ENCODE data around the gene ENPP3.
"Not testable (repeated sequence)": the region's sequence is repeated elsewhere in the genome, so short reads cannot be mapped to it uniquely, and the experiment has no call there.

Gene ENPP3

GRCh38 chr6:131745476-131745875 lies 108.4 kb downstream of the ENPP3 start:
- Histone ChIP-seq H3K79me2 (ENCODE audit: insufficient read depth, low read depth) (no peaks in the 10 kb centered on the region), H3K27me3 (ENCODE audit: insufficient read depth, low read depth) (no peaks in the 10 kb centered on the region), H3K9ac (no peak overlapping the region), H2AFZ (ENCODE audit: low read depth) (no peak overlapping the region), H3K4me1 (ENCODE audit: low read depth, poor library complexity, severe bottlenecking) (no peaks in the 10 kb centered on the region), H4K20me1 (ENCODE audit: insufficient read depth) (no peaks in the 10 kb centered on the region), H3K4me2 (no peak overlapping the region), H3K27ac (no peak overlapping the region), H3K36me3 (ENCODE audit: insufficient read depth) (no peaks in the 10 kb centered on the region), H3K4me3 (IDR thresholded peaks at IDR 0.05; ENCODE audit: insufficient read depth, low read depth, low read length) (no peak overlapping the region)
- no peak for TF ChIP-seq CTCF (conservative IDR thresholded peaks at IDR 0.05; ENCODE audit: low read depth, low read length)

GRCh38 chr6:131747821-131748353 lies 110.8 kb downstream of the ENPP3 start:
- Histone ChIP-seq H3K79me2 (ENCODE audit: insufficient read depth, low read depth) (no peaks in the 10 kb centered on the region), H3K9ac (no peak overlapping the region), H3K27me3 (ENCODE audit: insufficient read depth, low read depth) (no peaks in the 10 kb centered on the region), H3K27ac (no peak overlapping the region), H3K4me3 (IDR thresholded peaks at IDR 0.05; ENCODE audit: insufficient read depth, low read depth, low read length) (no peak overlapping the region), H3K36me3 (ENCODE audit: insufficient read depth) (no peaks in the 10 kb centered on the region), H4K20me1 (ENCODE audit: insufficient read depth) (no peaks in the 10 kb centered on the region), H3K4me1 (ENCODE audit: low read depth, poor library complexity, severe bottlenecking) (no peaks in the 10 kb centered on the region), H3K4me2 (no peak overlapping the region), H2AFZ (ENCODE audit: low read depth) (no peak overlapping the region)
- no peak for TF ChIP-seq CTCF (conservative IDR thresholded peaks at IDR 0.05; ENCODE audit: low read depth, low read length)

GRCh38 chr6:131749023-131749422 lies 111.9 kb downstream of the ENPP3 start:
- Histone ChIP-seq H3K36me3 (ENCODE audit: insufficient read depth) (no peaks in the 10 kb centered on the region), H3K9ac (no peak overlapping the region), H3K27ac (no peak overlapping the region), H3K4me2 (no peak overlapping the region), H4K20me1 (ENCODE audit: insufficient read depth) (no peaks in the 10 kb centered on the region), H3K79me2 (ENCODE audit: insufficient read depth, low read depth) (no peaks in the 10 kb centered on the region), H3K27me3 (ENCODE audit: insufficient read depth, low read depth) (no peaks in the 10 kb centered on the region), H3K4me3 (IDR thresholded peaks at IDR 0.05; ENCODE audit: insufficient read depth, low read depth, low read length) (no peak overlapping the region), H2AFZ (ENCODE audit: low read depth) (no peak overlapping the region), H3K4me1 (ENCODE audit: low read depth, poor library complexity, severe bottlenecking) (no peaks in the 10 kb centered on the region)
- TF ChIP-seq CTCF (conservative IDR thresholded peaks at IDR 0.05; ENCODE audit: low read depth, low read length) = no peak

GRCh38 chr6:131751012-131751715 lies 114.1 kb downstream of the ENPP3 start:
- not testable (repeated sequence) for H3K36me3 ChIP-seq (ENCODE audit: insufficient read depth); H3K4me3 ChIP-seq (IDR thresholded peaks at IDR 0.05; ENCODE audit: insufficient read depth, low read depth, low read length); H3K79me2 ChIP-seq (ENCODE audit: insufficient read depth, low read depth); H3K27me3 ChIP-seq (ENCODE audit: insufficient read depth, low read depth); H3K4me1 ChIP-seq (ENCODE audit: low read depth, poor library complexity, severe bottlenecking); H3K9ac ChIP-seq; H2AFZ ChIP-seq (ENCODE audit: low read depth); H3K27ac ChIP-seq; H3K4me2 ChIP-seq; H4K20me1 ChIP-seq (ENCODE audit: insufficient read depth)

GRCh38 chr6:131754088-131754487 lies 117.0 kb downstream of the ENPP3 start:
- Histone ChIP-seq H3K4me1 (ENCODE audit: low read depth, poor library complexity, severe bottlenecking) (no peaks in the 10 kb centered on the region), H3K27me3 (ENCODE audit: insufficient read depth, low read depth) (no peaks in the 10 kb centered on the region), H2AFZ (ENCODE audit: low read depth) (no peak overlapping the region), H3K36me3 (ENCODE audit: insufficient read depth) (no peaks in the 10 kb centered on the region), H3K27ac (no peak overlapping the region), H3K4me2 (no peak overlapping the region), H3K79me2 (ENCODE audit: insufficient read depth, low read depth) (no peaks in the 10 kb centered on the region), H3K9ac (no peak overlapping the region), H4K20me1 (ENCODE audit: insufficient read depth) (no peaks in the 10 kb centered on the region), H3K4me3 (IDR thresholded peaks at IDR 0.05; ENCODE audit: insufficient read depth, low read depth, low read length) (no peak overlapping the region)
- no peak for TF ChIP-seq CTCF (conservative IDR thresholded peaks at IDR 0.05; ENCODE audit: low read depth, low read length)
